ENCODE results near the gene RNF151.

GRCh38 chr16:1945559-1946391 is 20.9 kb upstream of the RNF151 start:
- TF ChIP-seq, protein P1, sequence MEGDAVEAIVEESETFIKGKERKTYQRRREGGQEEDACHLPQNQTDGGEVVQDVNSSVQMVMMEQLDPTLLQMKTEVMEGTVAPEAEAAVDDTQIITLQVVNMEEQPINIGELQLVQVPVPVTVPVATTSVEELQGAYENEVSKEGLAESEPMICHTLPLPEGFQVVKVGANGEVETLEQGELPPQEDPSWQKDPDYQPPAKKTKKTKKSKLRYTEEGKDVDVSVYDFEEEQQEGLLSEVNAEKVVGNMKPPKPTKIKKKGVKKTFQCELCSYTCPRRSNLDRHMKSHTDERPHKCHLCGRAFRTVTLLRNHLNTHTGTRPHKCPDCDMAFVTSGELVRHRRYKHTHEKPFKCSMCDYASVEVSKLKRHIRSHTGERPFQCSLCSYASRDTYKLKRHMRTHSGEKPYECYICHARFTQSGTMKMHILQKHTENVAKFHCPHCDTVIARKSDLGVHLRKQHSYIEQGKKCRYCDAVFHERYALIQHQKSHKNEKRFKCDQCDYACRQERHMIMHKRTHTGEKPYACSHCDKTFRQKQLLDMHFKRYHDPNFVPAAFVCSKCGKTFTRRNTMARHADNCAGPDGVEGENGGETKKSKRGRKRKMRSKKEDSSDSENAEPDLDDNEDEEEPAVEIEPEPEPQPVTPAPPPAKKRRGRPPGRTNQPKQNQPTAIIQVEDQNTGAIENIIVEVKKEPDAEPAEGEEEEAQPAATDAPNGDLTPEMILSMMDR (IDR thresholded peaks at IDR 0.05), result no peak
- no peak for TF ChIP-seq ZFX (IDR thresholded peaks at IDR 0.05; ENCODE audit: borderline replicate concordance)
